ENCODE data around the gene ALG9.

ALG9 gene

DNA sequence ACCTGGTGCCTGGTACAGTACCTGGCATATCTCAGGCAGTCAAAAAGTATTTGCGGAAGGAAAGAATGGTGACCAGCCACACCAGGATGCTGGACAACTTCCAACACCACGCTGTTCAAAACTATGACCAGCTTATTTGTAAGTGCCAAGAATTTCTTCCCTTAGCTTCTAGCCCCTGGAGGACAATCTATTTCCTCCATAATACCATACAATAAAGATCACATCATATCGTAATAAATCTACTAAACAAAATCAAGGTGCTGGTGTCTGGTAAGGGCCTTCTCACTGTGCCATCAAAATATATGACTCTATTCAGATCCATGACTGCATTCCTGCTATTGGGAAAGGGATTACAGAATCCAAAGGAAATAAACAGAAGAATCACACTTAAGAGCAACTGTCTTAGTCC is 51.5 kb downstream of the ALG9 start:
- no peak overlapping the region for H2AFZ ChIP-seq (ENCODE audit: low read depth, low read length)
- no peaks in the 10 kb centered on the region for H3K27me3 ChIP-seq (ENCODE audit: insufficient read depth, low read length)
- H3K9me3 ChIP-seq (ENCODE audit: low read length): no peaks in the 10 kb centered on the region
- H3K36me3 ChIP-seq (ENCODE audit: insufficient read depth, low read length): peaks cover 6% of the 10 kb centered on the region
- H3K4me1 ChIP-seq (ENCODE audit: insufficient read depth, low read length): no peaks in the 10 kb centered on the region
- H3K4me3 ChIP-seq (ENCODE audit: low read length): no peak overlapping the region

DNA sequence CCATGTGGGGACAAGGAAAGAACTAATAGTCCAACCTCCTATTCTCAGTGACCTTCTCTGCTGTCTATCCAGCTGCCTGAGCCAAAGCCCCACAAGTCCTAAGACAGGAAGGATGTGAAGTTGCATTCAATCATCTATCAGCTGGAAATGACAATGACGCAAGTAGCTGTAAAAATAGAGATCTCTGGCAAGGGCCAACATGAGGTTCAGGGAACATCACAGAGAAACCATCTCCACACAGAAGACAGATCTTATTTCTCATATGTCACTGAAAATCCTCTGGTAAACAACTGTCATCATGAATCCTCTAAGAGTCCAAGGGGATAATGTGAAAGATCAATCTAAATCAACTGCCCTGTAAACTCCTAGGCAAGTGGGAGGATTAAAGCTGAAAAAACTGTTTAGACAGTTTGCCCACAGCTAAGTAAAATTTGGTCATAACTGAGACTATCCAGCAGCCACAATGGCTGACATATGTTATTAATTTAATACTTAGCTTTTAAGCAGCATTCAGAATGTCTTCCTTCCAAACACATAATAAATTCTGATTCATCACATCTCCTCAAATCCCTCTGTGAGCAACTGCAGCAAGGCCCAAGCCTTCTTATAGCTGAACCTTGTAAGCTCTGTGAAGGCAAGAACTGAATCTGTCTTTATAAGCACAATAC is 52.1 kb downstream of the ALG9 start:
- Histone ChIP-seq H3K4me1 (ENCODE audit: insufficient read depth, low read length) (no peaks in the 10 kb centered on the region), H3K9me3 (ENCODE audit: low read length) (no peaks in the 10 kb centered on the region), H3K27me3 (ENCODE audit: insufficient read depth, low read length) (no peaks in the 10 kb centered on the region), H3K4me3 (ENCODE audit: low read length) (no peak overlapping the region), H2AFZ (ENCODE audit: low read depth, low read length) (no peak overlapping the region), H3K36me3 (ENCODE audit: insufficient read depth, low read length) (peaks cover 6% of the 10 kb centered on the region)

DNA sequence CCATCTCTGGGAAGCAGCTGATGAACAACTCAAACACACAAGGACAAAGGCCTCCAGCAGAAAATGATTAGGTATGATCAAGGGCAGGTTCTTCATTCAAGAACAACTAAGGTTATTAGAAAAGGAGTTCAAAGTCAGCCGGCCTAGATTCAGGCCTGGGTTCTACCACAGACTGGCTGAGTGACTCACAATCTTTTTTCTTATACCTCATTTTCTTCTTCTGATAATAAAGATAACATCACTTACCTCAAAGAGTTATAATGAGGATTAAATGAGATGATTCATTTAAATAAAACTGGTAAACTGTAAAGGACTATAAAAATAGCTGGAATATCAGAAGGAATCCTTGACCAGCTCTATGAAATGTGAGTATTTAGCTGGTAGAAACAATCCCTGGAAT is 55.9 kb downstream of the ALG9 start:
- no peaks in the 10 kb centered on the region for H3K4me1 ChIP-seq (ENCODE audit: insufficient read depth, low read length)
- peaks cover 3% of the 10 kb centered on the region for H3K9me3 ChIP-seq (ENCODE audit: low read length)
- no peaks in the 10 kb centered on the region for H3K27me3 ChIP-seq (ENCODE audit: insufficient read depth, low read length)
- no peak overlapping the region for H2AFZ ChIP-seq (ENCODE audit: low read depth, low read length)
- peaks cover 6% of the 10 kb centered on the region for H3K36me3 ChIP-seq (ENCODE audit: insufficient read depth, low read length)
- no peak overlapping the region for H3K4me3 ChIP-seq (ENCODE audit: low read length)

DNA sequence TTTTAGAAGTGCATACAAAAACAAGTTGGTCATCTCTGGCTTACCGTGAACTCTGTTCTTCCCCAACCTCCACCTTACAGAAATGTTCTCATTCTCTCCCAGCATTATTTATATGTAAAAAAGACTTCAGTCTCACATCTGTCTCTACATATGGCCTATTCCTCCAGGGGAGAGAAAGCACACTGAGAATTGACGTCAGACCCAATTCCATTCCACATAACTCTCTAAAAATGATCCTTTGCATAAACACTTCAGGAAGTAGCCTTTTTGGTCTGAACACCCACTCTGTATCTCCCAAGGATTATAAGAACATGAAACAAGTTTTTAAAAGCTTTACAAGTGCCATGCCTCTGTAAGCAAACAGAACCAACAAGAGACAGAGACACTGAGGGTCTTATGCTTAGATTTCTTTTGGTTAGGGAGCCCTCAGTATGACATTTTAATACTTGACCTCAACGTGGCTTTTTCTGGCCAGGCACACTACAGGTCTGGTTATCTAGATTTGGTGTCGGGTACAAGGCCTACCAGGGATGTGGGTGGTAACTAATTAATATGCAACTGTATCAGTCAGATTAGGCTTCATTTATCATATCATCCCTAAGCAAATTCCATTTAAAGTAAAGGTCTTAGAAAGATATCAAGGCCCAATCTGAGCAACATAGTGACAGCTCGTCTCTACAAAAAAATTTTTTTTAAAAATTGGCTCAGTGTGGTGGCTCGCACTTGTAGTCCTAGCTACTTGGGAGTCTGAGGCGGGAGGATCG is 56.6 kb downstream of the ALG9 start:
- no peaks in the 10 kb centered on the region for H3K27me3 ChIP-seq (ENCODE audit: insufficient read depth, low read length)
- H3K9me3 ChIP-seq (ENCODE audit: low read length): peaks cover 3% of the 10 kb centered on the region
- peaks cover 8% of the 10 kb centered on the region for H3K36me3 ChIP-seq (ENCODE audit: insufficient read depth, low read length)
- H3K4me1 ChIP-seq (ENCODE audit: insufficient read depth, low read length): no peaks in the 10 kb centered on the region
- H2AFZ ChIP-seq (ENCODE audit: low read depth, low read length): no peak overlapping the region
- H3K4me3 ChIP-seq (ENCODE audit: low read length): no peak overlapping the region

DNA sequence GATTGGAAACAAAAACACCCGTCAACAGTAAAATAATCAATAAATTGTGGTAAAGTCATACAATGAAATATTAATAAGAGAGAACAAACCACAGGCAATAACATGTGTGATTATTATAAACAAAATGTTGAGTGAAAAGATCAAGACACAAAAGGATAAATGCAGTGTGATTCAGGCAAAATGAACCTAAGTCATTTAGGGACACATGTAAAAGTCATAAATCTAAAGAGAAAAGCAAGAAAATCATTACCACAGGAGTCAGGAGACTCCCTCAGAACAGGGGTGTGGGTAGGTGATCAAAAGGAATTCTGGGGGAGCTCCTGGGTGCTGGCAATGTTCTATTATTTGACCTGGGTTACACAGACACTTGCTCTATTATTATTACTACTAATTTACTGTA is 57.3 kb downstream of the ALG9 start:
- H3K4me3 ChIP-seq (ENCODE audit: low read length): no peak overlapping the region
- H3K36me3 ChIP-seq (ENCODE audit: insufficient read depth, low read length): peaks cover 10% of the 10 kb centered on the region
- no peak overlapping the region for H2AFZ ChIP-seq (ENCODE audit: low read depth, low read length)
- H3K4me1 ChIP-seq (ENCODE audit: insufficient read depth, low read length): no peaks in the 10 kb centered on the region
- H3K9me3 ChIP-seq (ENCODE audit: low read length): peaks cover 3% of the 10 kb centered on the region
- no peaks in the 10 kb centered on the region for H3K27me3 ChIP-seq (ENCODE audit: insufficient read depth, low read length)

DNA sequence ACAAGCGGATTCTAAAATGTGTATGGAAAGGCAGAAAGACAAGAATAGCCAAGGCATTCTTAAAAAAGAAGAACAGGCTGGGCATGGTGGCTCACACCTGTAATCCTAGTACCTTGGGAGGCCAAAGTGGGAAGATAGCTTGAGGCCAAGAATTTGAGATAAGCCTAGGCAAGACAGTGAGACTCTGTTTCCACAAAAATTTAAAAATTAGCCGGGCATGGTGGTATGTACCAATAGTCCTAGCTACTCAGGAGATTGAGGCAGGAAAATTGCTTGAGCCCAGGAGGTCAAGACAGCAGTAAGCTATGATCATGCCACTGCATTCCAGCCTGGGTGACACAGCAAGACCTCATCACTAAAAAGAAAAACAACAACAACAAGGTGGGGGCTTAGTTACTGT is 59.2 kb downstream of the ALG9 start:
- no peaks in the 10 kb centered on the region for H3K4me1 ChIP-seq (ENCODE audit: insufficient read depth, low read length)
- peaks cover 3% of the 10 kb centered on the region for H3K9me3 ChIP-seq (ENCODE audit: low read length)
- peaks cover 23% of the 10 kb centered on the region for H3K36me3 ChIP-seq (ENCODE audit: insufficient read depth, low read length)

DNA sequence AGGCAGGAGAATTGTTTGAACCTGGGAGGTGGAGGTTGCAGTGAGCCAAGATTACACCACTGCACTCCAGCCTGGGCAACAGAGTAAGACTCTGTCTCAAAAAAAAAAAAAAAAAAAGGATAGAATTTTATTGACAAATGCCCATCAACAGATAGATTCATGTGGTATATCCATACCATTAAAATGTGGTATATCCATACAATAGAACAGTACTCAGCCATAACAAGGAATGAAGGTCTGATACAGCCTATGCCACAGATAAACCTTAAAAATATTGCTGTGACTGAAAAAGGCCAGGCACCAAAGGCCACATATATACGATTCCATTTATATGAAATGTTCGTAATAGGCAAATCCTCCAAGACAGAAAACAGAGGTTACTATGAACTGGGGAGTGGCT is 59.9 kb downstream of the ALG9 start:
- Histone ChIP-seq H3K27me3 (ENCODE audit: insufficient read depth, low read length) (no peaks in the 10 kb centered on the region), H3K36me3 (ENCODE audit: insufficient read depth, low read length) (peaks cover 27% of the 10 kb centered on the region), H3K9me3 (ENCODE audit: low read length) (peaks cover 3% of the 10 kb centered on the region), H2AFZ (ENCODE audit: low read depth, low read length) (no peak overlapping the region), H3K4me3 (ENCODE audit: low read length) (no peak overlapping the region), H3K4me1 (ENCODE audit: insufficient read depth, low read length) (no peaks in the 10 kb centered on the region)

More for the DNA sequence above, 59.2 kb downstream of the ALG9 start:
- Histone ChIP-seq H2AFZ (ENCODE audit: low read depth, low read length) (no peak overlapping the region), H3K4me3 (ENCODE audit: low read length) (no peak overlapping the region), H3K27me3 (ENCODE audit: insufficient read depth, low read length) (no peaks in the 10 kb centered on the region)

DNA sequence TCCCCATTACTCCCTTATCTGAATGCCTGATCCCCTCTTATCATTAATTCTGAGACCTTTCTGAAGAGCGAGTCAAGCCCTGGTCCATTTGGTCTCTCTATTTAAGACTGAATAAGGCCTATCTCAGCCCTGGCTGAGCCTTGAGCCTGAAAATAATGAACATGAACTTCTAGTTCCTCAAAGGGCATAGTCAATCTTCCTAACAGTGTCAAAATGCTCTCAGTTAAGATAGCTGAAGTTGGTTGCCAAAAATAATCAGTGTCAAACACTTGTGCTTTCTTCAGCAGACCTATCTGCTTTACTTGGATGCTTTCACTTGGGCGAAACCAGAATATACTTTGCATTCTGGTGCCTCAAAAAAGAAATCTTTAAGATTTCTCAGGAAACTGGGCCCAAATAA is 62.5 kb downstream of the ALG9 start:
- Histone ChIP-seq H3K4me3 (ENCODE audit: low read length) (no peak overlapping the region), H3K27me3 (ENCODE audit: insufficient read depth, low read length) (no peaks in the 10 kb centered on the region), H2AFZ (ENCODE audit: low read depth, low read length) (no peak overlapping the region), H3K4me1 (ENCODE audit: insufficient read depth, low read length) (no peaks in the 10 kb centered on the region), H3K9me3 (ENCODE audit: low read length) (peaks cover 3% of the 10 kb centered on the region), H3K36me3 (ENCODE audit: insufficient read depth, low read length) (peaks cover 47% of the 10 kb centered on the region)

DNA sequence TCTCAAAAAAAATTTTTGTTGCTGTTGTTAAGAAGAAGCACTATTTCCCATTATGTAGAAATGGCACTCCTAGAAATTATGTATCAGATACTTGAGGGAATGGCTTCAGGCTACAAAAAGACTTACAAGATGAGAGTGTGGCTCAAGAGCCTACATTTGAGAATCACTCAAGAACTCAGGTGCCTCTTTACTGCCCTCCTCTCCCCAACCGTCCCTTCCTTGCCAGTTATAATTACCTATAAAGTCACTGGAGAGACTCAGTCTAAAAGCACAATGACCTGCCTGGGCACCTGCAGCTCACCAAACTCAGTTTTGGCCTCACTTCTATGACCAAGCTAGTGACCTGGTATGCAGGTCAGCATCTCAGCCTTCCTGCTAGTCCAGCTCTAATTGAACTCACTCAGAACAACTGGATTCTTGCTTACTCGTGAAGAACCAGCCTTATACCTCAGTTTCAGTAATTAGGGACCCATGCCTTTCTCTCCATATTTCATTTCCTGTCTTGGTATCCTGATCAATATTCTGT is 63.3 kb downstream of the ALG9 start:
- no peaks in the 10 kb centered on the region for H3K27me3 ChIP-seq (ENCODE audit: insufficient read depth, low read length)
- H3K36me3 ChIP-seq (ENCODE audit: insufficient read depth, low read length): peaks cover 53% of the 10 kb centered on the region
- H3K4me3 ChIP-seq (ENCODE audit: low read length): no peak overlapping the region
- H2AFZ ChIP-seq (ENCODE audit: low read depth, low read length): no peak overlapping the region
- no peaks in the 10 kb centered on the region for H3K4me1 ChIP-seq (ENCODE audit: insufficient read depth, low read length)
- peaks cover 3% of the 10 kb centered on the region for H3K9me3 ChIP-seq (ENCODE audit: low read length)

DNA sequence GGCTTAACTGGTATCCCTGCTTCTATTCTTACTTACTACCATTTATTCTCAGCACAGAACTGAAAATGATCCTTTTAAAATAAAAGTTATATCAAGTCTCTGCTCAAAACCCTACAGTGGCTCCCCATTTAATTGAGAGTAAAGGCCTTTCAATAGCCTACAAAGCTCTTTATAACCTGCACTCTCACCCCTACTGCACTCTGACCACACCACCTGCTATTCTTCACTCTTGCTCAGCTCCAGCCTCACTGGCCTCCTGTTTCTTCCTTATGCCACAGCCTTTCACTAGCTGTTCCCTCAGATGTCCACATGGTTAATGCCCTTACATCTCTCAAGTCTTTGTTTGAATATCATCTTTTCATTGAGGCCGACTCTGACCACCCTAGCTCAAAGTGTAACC is 64.3 kb downstream of the ALG9 start:
- Histone ChIP-seq H3K27me3 (ENCODE audit: insufficient read depth, low read length) (no peaks in the 10 kb centered on the region), H3K9me3 (ENCODE audit: low read length) (peaks cover under 1% of the 10 kb centered on the region), H3K4me3 (ENCODE audit: low read length) (no peak overlapping the region), H2AFZ (ENCODE audit: low read depth, low read length) (no peak overlapping the region), H3K36me3 (ENCODE audit: insufficient read depth, low read length) (peaks cover 56% of the 10 kb centered on the region), H3K4me1 (ENCODE audit: insufficient read depth, low read length) (no peaks in the 10 kb centered on the region)

DNA sequence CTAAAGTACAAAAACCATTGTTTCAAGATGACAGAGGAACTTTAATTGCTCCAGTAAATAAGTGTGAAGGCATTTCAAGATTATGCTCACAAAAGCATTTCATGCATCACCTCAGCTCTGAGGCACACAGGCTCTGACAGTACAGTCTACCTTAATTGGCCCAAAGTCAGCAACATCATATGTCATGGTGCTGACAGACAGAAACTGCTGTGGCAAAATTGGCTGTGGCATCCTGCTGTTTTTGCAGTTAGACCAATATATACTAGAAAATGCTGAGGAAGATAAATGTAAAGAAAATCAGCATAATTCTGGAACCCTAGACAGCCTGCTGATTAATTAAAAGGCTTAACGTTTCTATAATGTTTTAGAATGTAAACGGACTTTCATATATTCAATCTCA is 70.2 kb downstream of the ALG9 start:
- no peaks in the 10 kb centered on the region for H3K9me3 ChIP-seq (ENCODE audit: low read length)
- no peaks in the 10 kb centered on the region for H3K27me3 ChIP-seq (ENCODE audit: insufficient read depth, low read length)
- H3K4me3 ChIP-seq (ENCODE audit: low read length): no peak overlapping the region
- peaks cover 45% of the 10 kb centered on the region for H3K36me3 ChIP-seq (ENCODE audit: insufficient read depth, low read length)
- H2AFZ ChIP-seq (ENCODE audit: low read depth, low read length): no peak overlapping the region
- H3K4me1 ChIP-seq (ENCODE audit: insufficient read depth, low read length): no peaks in the 10 kb centered on the region

DNA sequence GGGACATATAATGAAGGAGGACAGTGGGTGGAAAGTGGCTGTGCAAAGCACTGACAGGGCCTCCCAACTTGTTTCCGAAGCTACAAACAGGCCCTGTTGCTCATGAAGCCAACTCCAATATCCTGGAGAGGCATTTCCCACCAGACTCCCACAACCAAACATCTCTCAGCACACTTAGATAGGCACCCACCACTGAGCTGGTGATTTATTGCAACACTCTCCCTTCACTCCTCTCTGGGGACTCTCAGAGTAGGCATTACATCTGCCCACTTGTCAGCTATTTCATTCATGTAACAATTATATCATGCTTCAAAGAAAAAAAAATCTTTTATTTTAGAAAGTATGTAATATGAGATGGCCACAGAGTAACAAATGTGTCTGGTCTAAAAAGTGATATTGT is 73.1 kb downstream of the ALG9 start:
- no peaks in the 10 kb centered on the region for H3K4me1 ChIP-seq (ENCODE audit: insufficient read depth, low read length)
- no peak overlapping the region for H2AFZ ChIP-seq (ENCODE audit: low read depth, low read length)
- no peaks in the 10 kb centered on the region for H3K27me3 ChIP-seq (ENCODE audit: insufficient read depth, low read length)
- H3K4me3 ChIP-seq (ENCODE audit: low read length): no peak overlapping the region
- H3K36me3 ChIP-seq (ENCODE audit: insufficient read depth, low read length): peaks cover 31% of the 10 kb centered on the region
- H3K9me3 ChIP-seq (ENCODE audit: low read length): no peaks in the 10 kb centered on the region

DNA sequence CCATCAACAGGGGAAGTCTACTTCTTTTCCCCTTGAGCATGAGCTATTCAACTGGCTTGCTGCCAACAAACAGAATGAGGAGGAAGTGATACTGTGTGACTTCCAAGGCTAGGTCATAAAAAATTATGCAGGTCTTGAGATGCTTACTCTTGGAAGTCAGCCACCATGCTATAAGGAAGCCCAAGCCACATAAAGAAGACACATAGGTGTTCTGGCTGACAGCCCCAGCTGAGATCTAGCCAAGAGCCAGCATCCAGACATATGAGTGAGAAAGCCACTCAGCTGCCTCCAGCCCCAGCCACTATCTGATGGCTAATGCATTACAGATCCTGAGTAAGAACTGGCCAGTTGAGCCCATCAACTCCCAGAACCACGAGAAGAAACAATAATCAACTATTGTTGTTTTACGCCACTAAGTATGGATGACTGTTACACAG is 74.2 kb downstream of the ALG9 start:
- Histone ChIP-seq H3K4me1 (ENCODE audit: insufficient read depth, low read length) (no peaks in the 10 kb centered on the region), H3K9me3 (ENCODE audit: low read length) (no peaks in the 10 kb centered on the region), H3K36me3 (ENCODE audit: insufficient read depth, low read length) (peaks cover 25% of the 10 kb centered on the region), H3K27me3 (ENCODE audit: insufficient read depth, low read length) (no peaks in the 10 kb centered on the region), H3K4me3 (ENCODE audit: low read length) (no peak overlapping the region), H2AFZ (ENCODE audit: low read depth, low read length) (no peak overlapping the region)

Data from neuron (in vitro differentiated cells).